Liver (tissue), 9 donors: ENCODE data around the gene MYF6. TPM values are rescaled to one million over a fixed set of nuclear protein-coding genes. Genes with fewer than 3 reads are reported as not detected.
A peak's percentile ranks its signal among the peaks of the same experiment; 100 is the strongest.

Experiments
- DNase-seq: peaks from one replicate; pipeline ENCODE4 v3.0.0-alpha.2; 2017; ENCODE audit warnings: low spot score
- H3K27ac ChIP-seq, 2 donors: one replicate each; pipeline ENCODE4 v1.7.0; 2013; ENCODE audit warnings: inconsistent platforms in 2 of 2, low read length in 2 of 2, control low read depth in 1 of 2, low read depth in 1 of 2, mild to moderate bottlenecking in 1 of 2
- H3K27me3 ChIP-seq, 4 donors: one replicate each; pipeline versions ENCODE4 v1.6.1 to v1.7.0; 2013; ENCODE audit warnings: low read length in 3 of 4, inconsistent platforms in 1 of 4, mild to moderate bottlenecking in 1 of 4, moderate library complexity in 1 of 4; ENCODE audit not compliant: control insufficient read depth in 4 of 4, insufficient read depth in 4 of 4
- H3K36me3 ChIP-seq, 4 donors: one replicate each; pipeline versions ENCODE4 v1.6.1 to v1.7.0; 2013; ENCODE audit warnings: low read length in 3 of 4, mild to moderate bottlenecking in 3 of 4, low read depth in 1 of 4, moderate library complexity in 1 of 4; ENCODE audit not compliant: control insufficient read depth in 4 of 4, insufficient read depth in 3 of 4
- H3K4me1 ChIP-seq, 4 donors: one replicate each; pipeline versions ENCODE4 v1.6.1 to v1.7.0; 2013; ENCODE audit warnings: low read length in 3 of 4, mild to moderate bottlenecking in 3 of 4, moderate library complexity in 1 of 4; ENCODE audit not compliant: control insufficient read depth in 4 of 4, insufficient read depth in 4 of 4
- H3K4me3 ChIP-seq, 3 donors: one replicate each; pipeline versions ENCODE4 v1.6.1 to v1.7.0; 2013; ENCODE audit warnings: low read length in 3 of 3, control low read depth in 1 of 3, low read depth in 1 of 3, mild to moderate bottlenecking in 1 of 3
- H3K9ac ChIP-seq, 2 donors: one replicate each; pipeline ENCODE4 v1.7.0; 2013; ENCODE audit warnings: low read length in 2 of 2, mild to moderate bottlenecking in 2 of 2, moderate library complexity in 2 of 2, control low read depth in 1 of 2, low read depth in 1 of 2
- H3K9me3 ChIP-seq, 4 donors: one replicate each; pipeline versions ENCODE4 v1.6.1 to v1.7.0; 2013; ENCODE audit warnings: low read length in 3 of 4; ENCODE audit not compliant: control insufficient read depth in 4 of 4
- ATF3 ChIP-seq: IDR thresholded peaks from 2 replicates; pipeline ENCODE4 v1.6.1; 2016; ENCODE audit warnings: antibody characterized with exemption
- FOXA2 ChIP-seq: IDR thresholded peaks from 2 replicates; pipeline ENCODE4 v1.6.1; 2016; ENCODE audit warnings: antibody characterized with exemption
- HNF4G ChIP-seq: IDR thresholded peaks from 2 replicates; pipeline ENCODE4 v1.6.1; 2016; ENCODE audit warnings: antibody characterized with exemption
- JUND ChIP-seq, 2 donors: IDR thresholded peaks; 2 replicates each; pipeline ENCODE4 v1.6.1; 2016; ENCODE audit warnings: antibody characterized with exemption in 2 of 2
- NR2F2 ChIP-seq: IDR thresholded peaks from 2 replicates; pipeline ENCODE4 v1.6.1; 2016; ENCODE audit warnings: antibody characterized with exemption
- RAD21 ChIP-seq, 2 donors: IDR thresholded peaks; 2 replicates each; pipeline ENCODE4 v1.6.1; 2016; ENCODE audit warnings: antibody characterized with exemption in 2 of 2, mild to moderate bottlenecking in 2 of 2
- YY1 ChIP-seq: IDR thresholded peaks from 2 replicates; pipeline ENCODE4 v1.6.1; 2016; ENCODE audit warnings: antibody characterized with exemption, mild to moderate bottlenecking
- WGBS: extraction: QIAGEN DNeasy Blood & Tissue Kit; methylation state at CpG from one replicate; pipeline ENCODE4 v1.1.7; 2013; 5-methylcytosine and 5-hydroxymethylcytosine counted together
- polyA plus RNA-seq, 2 donors: library from polyadenylated mRNA; stranded (reverse) in 1 of 2; unstranded in 1 of 2; fragments of 200-250 nt in 1 of 2; fragments of >200 nt in 1 of 2; fragmentation: Nextera tagmentation in 1 of 2; extraction: Ambion mirVana in 1 of 2; gene quantifications; one replicate each; pipeline versions ENCODE4 v1.2.1 to v1.2.3, GENCODE V29; 2013 to 2015
- total RNA-seq, 2 donors: library from RNA; depleted of rRNA; stranded (reverse); fragments of >200 nt; gene quantifications; one replicate each; pipeline ENCODE4 v1.2.3, GENCODE V29; 2014
- TF ChIP-seq, protein P1 (sequence below): fragments of 150-350 bp; IDR thresholded peaks from 2 replicates; pipeline ENCODE4 v1.5.1; 2017; ENCODE audit warnings: improper control_type of control experiment, low read depth, low read length; ENCODE audit not compliant: missing input control
- TF ChIP-seq, protein P2 (sequence below): IDR thresholded peaks from 2 replicates; pipeline ENCODE4 v1.6.1; 2016; ENCODE audit warnings: antibody characterized with exemption
- donor health status: healthy.
- donor health status: healthy.
- donor health status: healthy.
- donor health status: healthy.
- donor health status: healthy.

The MYF6 gene
- total and polyA plus RNA-seq, 4 donors = 0.05 to 0.18 TPM; not detected in 2

DNA sequence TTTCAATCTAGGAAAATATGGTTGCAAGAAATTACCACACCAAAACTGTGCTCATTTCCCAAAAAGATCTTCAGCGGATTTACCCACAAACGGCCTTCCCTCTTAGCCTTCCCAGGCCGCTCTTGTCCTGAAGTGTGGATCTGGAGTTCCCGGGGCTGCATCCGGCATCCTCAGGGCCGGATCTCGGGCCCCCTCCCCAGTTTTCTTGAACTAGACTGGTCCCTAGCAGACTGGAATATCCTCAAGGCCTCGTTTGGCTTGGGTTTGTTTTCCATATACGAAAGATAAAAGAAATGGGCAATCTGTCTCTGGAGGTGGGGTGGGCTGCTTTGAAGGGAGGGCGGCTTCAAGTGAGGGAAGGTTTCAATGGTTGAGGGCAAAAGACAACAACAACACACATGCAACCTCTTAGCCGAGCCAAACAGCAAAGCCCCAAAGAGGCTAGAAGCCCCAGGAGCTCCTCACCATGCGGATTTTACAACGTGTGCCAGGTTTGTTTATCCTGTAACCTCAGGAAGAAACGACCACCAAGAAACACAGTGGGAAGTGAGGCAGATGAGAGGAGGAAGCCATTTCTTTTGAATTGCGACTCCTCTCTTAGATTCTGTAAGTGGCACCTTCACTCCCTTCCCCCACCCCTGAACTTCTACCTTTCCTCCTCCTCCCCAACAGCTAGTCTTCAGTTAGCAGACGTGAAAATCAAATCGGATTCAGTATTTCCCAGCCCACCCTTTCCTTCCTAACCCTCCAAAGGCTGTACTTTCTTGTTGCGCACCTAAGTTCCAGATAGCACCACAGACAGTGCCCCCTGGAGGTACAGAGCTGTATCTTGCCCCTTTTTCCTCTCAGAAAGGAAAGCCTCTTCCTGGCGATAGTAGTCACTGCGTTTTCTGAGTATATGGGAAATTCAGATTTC is 2.6 kb downstream of the MYF6 start:
- Histone ChIP-seq H3K9me3 (no peaks in the 10 kb centered on the region), H3K4me3 (no peak overlapping the region), H3K27ac (no peak overlapping the region), H3K36me3 (no peaks in the 10 kb centered on the region), H3K27me3 (no peaks in the 10 kb centered on the region), H3K9ac (no peak overlapping the region), H3K4me1 (peaks cover 0 to 6% (median 2%) of the 10 kb centered on the region in 4 donors)
- DNase-seq = no peak
- WGBS = 73% methylated on average over 20 of the region's 20 CpGs
- TF ChIP-seq JUND (IDR thresholded peaks at IDR 0.05) (no peak), RAD21 (IDR thresholded peaks at IDR 0.05) (peak; percentile 53 to 67), FOXA2 (no peak)
- TF ChIP-seq, protein P1, sequence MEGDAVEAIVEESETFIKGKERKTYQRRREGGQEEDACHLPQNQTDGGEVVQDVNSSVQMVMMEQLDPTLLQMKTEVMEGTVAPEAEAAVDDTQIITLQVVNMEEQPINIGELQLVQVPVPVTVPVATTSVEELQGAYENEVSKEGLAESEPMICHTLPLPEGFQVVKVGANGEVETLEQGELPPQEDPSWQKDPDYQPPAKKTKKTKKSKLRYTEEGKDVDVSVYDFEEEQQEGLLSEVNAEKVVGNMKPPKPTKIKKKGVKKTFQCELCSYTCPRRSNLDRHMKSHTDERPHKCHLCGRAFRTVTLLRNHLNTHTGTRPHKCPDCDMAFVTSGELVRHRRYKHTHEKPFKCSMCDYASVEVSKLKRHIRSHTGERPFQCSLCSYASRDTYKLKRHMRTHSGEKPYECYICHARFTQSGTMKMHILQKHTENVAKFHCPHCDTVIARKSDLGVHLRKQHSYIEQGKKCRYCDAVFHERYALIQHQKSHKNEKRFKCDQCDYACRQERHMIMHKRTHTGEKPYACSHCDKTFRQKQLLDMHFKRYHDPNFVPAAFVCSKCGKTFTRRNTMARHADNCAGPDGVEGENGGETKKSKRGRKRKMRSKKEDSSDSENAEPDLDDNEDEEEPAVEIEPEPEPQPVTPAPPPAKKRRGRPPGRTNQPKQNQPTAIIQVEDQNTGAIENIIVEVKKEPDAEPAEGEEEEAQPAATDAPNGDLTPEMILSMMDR = peak; percentile 26

GRCh38 chr12:80710727-80711449 is 3.5 kb downstream of the MYF6 start:
- no peak overlapping the region for H3K9ac ChIP-seq
- H3K27ac ChIP-seq = no peak overlapping the region
- no peaks in the 10 kb centered on the region for H3K9me3 ChIP-seq
- DNase-seq = no peak
- no peak for TF ChIP-seq HNF4G
- no peak for TF ChIP-seq NR2F2
- no peak for TF ChIP-seq ATF3
- TF ChIP-seq, protein P2, sequence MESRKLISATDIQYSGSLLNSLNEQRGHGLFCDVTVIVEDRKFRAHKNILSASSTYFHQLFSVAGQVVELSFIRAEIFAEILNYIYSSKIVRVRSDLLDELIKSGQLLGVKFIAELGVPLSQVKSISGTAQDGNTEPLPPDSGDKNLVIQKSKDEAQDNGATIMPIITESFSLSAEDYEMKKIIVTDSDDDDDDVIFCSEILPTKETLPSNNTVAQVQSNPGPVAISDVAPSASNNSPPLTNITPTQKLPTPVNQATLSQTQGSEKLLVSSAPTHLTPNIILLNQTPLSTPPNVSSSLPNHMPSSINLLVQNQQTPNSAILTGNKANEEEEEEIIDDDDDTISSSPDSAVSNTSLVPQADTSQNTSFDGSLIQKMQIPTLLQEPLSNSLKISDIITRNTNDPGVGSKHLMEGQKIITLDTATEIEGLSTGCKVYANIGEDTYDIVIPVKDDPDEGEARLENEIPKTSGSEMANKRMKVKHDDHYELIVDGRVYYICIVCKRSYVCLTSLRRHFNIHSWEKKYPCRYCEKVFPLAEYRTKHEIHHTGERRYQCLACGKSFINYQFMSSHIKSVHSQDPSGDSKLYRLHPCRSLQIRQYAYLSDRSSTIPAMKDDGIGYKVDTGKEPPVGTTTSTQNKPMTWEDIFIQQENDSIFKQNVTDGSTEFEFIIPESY = no peak
- no peak for TF ChIP-seq RAD21 (IDR thresholded peaks at IDR 0.05)
- no peak for TF ChIP-seq YY1
- TF ChIP-seq, protein P1 = no peak
- TF ChIP-seq FOXA2 = no peak
- H3K36me3 ChIP-seq = no peaks in the 10 kb centered on the region
- peaks cover 0 to 6% (median 2%) of the 10 kb centered on the region in 4 donors for H3K4me1 ChIP-seq
- no peaks in the 10 kb centered on the region for H3K27me3 ChIP-seq
- no peak overlapping the region for H3K4me3 ChIP-seq
- 93% methylated on average over 1 of the region's 1 CpG for WGBS
